Measurements from ENCODE around the gene ANKHD1. TPM values are rescaled to one million over a fixed set of nuclear protein-coding genes. Genes with fewer than 3 reads are reported as not detected.

ANKHD1 gene
- total RNA-seq, 1 experiment from 2014 or later: 113 TPM

- TF ChIP-seq ZNF416 (CRISPR knock-in tag; IDR thresholded peaks at IDR 0.05) (no peak), SOX15 (CRISPR knock-in tag; IDR thresholded peaks at IDR 0.05) (no peak), MAX (CRISPR knock-in tag; IDR thresholded peaks at IDR 0.05) (no peak), ZNF396 (CRISPR knock-in tag; IDR thresholded peaks at IDR 0.05; ENCODE audit: borderline replicate concordance) (no peak), FOXJ3 (CRISPR knock-in tag; IDR thresholded peaks at IDR 0.05; ENCODE audit: borderline replicate concordance) (no peak), ZMAT4 (CRISPR knock-in tag; IDR thresholded peaks at IDR 0.05) (no peak), ZBTB43 (CRISPR knock-in tag; IDR thresholded peaks at IDR 0.05) (no peak), ATF3 (CRISPR knock-in tag; conservative IDR thresholded peaks at IDR 0.05) (no peak), ZNF512 (CRISPR knock-in tag; IDR thresholded peaks at IDR 0.05; ENCODE audit: borderline replicate concordance) (no peak)
Observed at GRCh38 chr5:140570488-140570887, 168.9 kb downstream of the ANKHD1 start (continued).

- H3K36me3 Mint-ChIP-seq: peaks cover 13% of the 10 kb centered on the region
- ATAC-seq (no peak), DNase-seq (ENCODE audit: low spot score) (no peak)
- TF ChIP-seq CBFB (CRISPR knock-in tag; IDR thresholded peaks at IDR 0.05; ENCODE audit: low read depth) (no peak), ZNF425 (CRISPR knock-in tag; conservative IDR thresholded peaks at IDR 0.05) (no peak), IRF2 (CRISPR knock-in tag; IDR thresholded peaks at IDR 0.05; ENCODE audit: borderline replicate concordance, low read depth) (no peak), ESRRA (CRISPR knock-in tag; IDR thresholded peaks at IDR 0.05; ENCODE audit: borderline replicate concordance) (no peak), FOXK1 (CRISPR knock-in tag; IDR thresholded peaks at IDR 0.05) (no peak), SP1 (CRISPR knock-in tag; conservative IDR thresholded peaks at IDR 0.05) (no peak), E2F1 (CRISPR knock-in tag; IDR thresholded peaks at IDR 0.05) (no peak), ATF1 (CRISPR knock-in tag; IDR thresholded peaks at IDR 0.05) (no peak), SMAD3 (CRISPR knock-in tag; IDR thresholded peaks at IDR 0.05; ENCODE audit: borderline replicate concordance) (no peak), STAT6 (CRISPR knock-in tag; conservative IDR thresholded peaks at IDR 0.05; ENCODE audit: low read depth) (no peak), ETV6 (CRISPR knock-in tag; IDR thresholded peaks at IDR 0.05) (no peak), EMX1 (CRISPR knock-in tag; IDR thresholded peaks at IDR 0.05) (no peak), NR1H2 (CRISPR knock-in tag; IDR thresholded peaks at IDR 0.05) (no peak), TEAD1 (CRISPR knock-in tag; IDR thresholded peaks at IDR 0.05) (no peak), KAT7 (CRISPR knock-in tag; IDR thresholded peaks at IDR 0.05; ENCODE audit: borderline replicate concordance) (no peak)
- H3K4me1 Mint-ChIP-seq: no peaks in the 10 kb centered on the region
- H3K4me3 Mint-ChIP-seq: no peak overlapping the region
- no peaks in the 10 kb centered on the region; the same call in 1 of the 2 replicates for H3K9me3 Mint-ChIP-seq
- POLR2A ChIA-PET: interaction anchor here (0.7 kb wide), 1 partner anchor 14 kb away, joined by 3 read pairs; the partner anchor contains the start of gene SRA1
- peaks cover 5% of the 10 kb centered on the region for H3K27me3 Mint-ChIP-seq (ENCODE audit: low read depth)
- H3K27ac Mint-ChIP-seq: no peak overlapping the region
- CTCF ChIA-PET: interaction anchor here (1.2 to 1.8 kb wide), 3 partner anchors 24 to 129 kb away, joined by 3 to 5 read pairs (median 4); partner anchors contain the start of genes EIF4EBP3 and ZMAT2
Observed at GRCh38 chr5:140571105-140571504, 169.5 kb downstream of the ANKHD1 start.
